ENCODE results near the gene OSCP1.

Gene OSCP1

GRCh38 chr1:36406440-36406839 lies 43.8 kb downstream of the OSCP1 start:
- in situ Hi-C loops (cut with HindIII; ENCODE audit: low pct_ligation_motif_present, low sequenced_read_pairs) = no loop called here
- H3K27me3 ChIP-seq (replicated peaks) = no peaks in the 10 kb centered on the region

DNA sequence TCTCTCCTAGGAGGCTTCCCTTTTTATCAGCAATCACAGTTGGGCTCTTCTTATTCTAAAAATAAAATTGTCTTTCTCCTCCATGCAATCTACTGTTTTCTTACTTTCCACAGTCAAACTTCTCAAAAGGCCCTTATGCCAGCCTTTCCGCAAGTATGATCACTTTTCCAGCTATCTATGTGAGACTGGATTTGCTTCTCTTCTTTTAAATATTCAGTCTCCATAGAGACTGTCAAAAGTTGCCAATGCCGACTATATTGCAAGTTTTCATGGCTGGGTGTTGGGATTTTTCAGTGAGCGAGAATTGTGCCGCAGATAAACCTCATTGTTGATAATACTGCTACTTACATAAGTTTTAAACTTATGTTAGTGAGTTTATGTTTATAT lies 47.8 kb downstream of the OSCP1 start:
- H3K36me3 ChIP-seq (replicated peaks) = no peaks in the 10 kb centered on the region
- no peak for TF ChIP-seq CTCF (IDR thresholded peaks at IDR 0.05; ENCODE audit: low read depth, low read length, missing control alignments)
- no peak overlapping the region for H3K27ac ChIP-seq
- no peak for DNase-seq
- in situ Hi-C loops (cut with HindIII; ENCODE audit: low pct_ligation_motif_present, low sequenced_read_pairs) = no loop called here
- H3K27me3 ChIP-seq (replicated peaks) = no peaks in the 10 kb centered on the region
- no peak overlapping the region for H3K4me3 ChIP-seq (ENCODE audit: low read depth, low read length)

More at GRCh38 chr1:36406440-36406839, 43.8 kb downstream of the OSCP1 start:
- H3K4me3 ChIP-seq (ENCODE audit: low read depth, low read length) = no peak overlapping the region
- no peaks in the 10 kb centered on the region for H3K36me3 ChIP-seq (replicated peaks)
- TF ChIP-seq CTCF (IDR thresholded peaks at IDR 0.05; ENCODE audit: low read depth, low read length, missing control alignments) = no peak
- no peak overlapping the region for H3K27ac ChIP-seq
- DNase-seq = no peak

DNA sequence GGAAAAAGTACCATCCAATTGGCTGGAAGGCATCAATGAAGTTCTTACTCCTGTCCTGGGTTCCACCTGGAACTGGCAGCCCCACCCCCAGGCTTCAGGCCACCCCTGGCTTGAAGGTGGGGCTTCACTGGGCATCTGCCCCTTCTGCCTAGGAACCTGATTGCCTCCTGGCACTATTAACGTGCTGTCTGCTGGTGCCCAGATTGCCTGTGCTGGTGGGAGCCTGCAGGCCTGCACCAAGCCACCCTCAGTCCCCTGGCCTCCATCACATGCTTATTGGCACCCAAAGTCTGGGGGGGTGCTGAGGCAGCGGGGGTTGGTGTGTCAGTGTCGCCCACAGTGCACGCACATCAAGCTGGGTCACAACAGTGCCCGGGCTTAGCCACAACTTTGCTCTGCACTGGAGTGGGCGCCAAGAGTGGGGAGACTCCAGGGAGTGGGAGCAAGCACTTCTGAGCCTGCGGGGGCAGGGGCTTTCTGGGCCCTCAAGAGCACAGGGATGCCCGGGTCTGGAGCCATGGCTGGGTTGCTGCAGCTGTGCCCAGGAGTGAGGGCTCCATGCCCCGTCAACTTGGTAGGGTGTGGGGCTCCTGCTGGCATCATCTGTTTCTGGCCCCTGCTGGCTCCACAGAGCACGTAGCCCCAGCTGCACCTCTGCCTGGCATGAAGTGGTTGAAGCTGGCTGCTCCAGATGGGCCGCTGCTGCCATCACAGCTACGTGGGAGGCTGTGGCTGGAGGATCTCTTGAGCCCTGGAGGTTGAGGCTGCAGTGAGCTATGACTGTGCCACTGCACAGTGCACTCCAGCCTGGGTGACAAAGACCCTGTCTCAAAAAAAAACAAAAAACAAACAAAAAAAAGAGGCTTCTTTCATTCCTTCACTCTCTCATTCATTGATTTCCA lies 48.4 kb downstream of the OSCP1 start:
- TF ChIP-seq CTCF (IDR thresholded peaks at IDR 0.05; ENCODE audit: low read depth, low read length, missing control alignments) = no peak
- no peaks in the 10 kb centered on the region for H3K27me3 ChIP-seq (replicated peaks)
- peak overlapping the region; percentile 29 for H3K4me3 ChIP-seq (ENCODE audit: low read depth, low read length)
- in situ Hi-C loops (cut with HindIII; ENCODE audit: low pct_ligation_motif_present, low sequenced_read_pairs) = no loop called here
- peak overlapping the region; percentile 47 for H3K27ac ChIP-seq
- no peak for DNase-seq
- no peaks in the 10 kb centered on the region for H3K36me3 ChIP-seq (replicated peaks)

DNA sequence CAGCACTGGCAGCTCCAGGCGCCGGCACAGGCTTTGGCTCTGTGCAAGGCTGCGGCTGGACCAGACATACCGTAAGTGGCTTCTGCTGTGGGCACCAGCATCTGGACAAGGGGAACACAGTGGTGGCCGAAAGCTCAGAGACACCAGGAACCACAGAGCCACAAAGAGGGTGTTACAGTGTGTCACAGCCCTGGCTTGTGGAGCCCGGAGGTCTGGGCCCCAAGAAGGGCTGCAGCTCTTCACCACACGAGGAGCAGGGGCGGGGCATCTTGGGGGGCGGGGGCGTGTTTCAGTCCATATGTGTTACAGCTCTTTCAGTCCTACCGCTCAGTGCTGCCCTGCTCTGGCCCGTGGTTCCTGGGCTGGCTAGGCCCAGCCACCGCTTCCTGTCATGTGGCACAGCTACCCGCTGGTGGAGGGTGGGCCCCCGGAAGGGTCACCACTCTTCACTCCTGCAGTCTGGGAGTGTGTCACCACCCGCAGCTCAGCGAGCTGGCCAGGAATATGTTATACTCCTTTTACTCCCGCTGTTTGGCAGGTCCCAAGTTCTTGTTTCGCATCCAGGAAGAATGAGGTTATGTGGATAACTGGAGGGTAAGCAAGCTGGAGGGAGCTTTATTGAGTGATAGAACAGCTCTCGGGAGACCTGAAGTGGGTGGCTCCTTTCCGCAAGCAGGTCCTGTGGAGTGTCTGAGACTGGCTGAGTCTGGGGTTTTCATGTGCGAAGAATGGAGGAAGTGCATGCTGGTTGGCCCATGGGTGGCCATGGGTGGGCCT lies 49.2 kb downstream of the OSCP1 start:
- TF ChIP-seq CTCF (IDR thresholded peaks at IDR 0.05; ENCODE audit: low read depth, low read length, missing control alignments) = no peak
- in situ Hi-C loops (cut with HindIII; ENCODE audit: low pct_ligation_motif_present, low sequenced_read_pairs) = no loop called here

DNA sequence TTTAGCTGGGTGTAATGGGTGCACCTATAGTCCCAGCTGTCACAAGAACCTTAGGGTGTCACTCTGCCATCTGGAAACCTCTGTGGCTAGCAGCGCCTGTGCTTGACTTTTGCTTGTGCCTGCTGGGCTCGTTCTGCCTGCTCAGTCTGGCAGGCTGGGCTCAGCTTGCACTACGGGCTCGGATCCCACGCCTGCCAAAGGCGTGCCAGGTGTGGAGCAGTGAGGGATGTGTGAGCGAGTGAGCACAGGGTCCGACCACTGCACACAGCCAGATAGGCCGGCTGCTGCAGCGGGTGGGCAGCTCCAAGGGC lies 49.8 kb downstream of the OSCP1 start:
- Histone ChIP-seq H3K4me3 (ENCODE audit: low read depth, low read length) (no peak overlapping the region), H3K27me3 (replicated peaks) (no peaks in the 10 kb centered on the region), H3K27ac (no peak overlapping the region), H3K36me3 (replicated peaks) (no peaks in the 10 kb centered on the region)
- in situ Hi-C loops (cut with HindIII; ENCODE audit: low pct_ligation_motif_present, low sequenced_read_pairs) = no loop called here
- no peak for DNase-seq
- TF ChIP-seq CTCF (IDR thresholded peaks at IDR 0.05; ENCODE audit: low read depth, low read length, missing control alignments) = no peak

More for the DNA sequence above, 49.2 kb downstream of the OSCP1 start:
- Histone ChIP-seq H3K36me3 (replicated peaks) (no peaks in the 10 kb centered on the region), H3K4me3 (ENCODE audit: low read depth, low read length) (peak overlapping the region; percentile 29), H3K27ac (peak overlapping the region; percentile 47), H3K27me3 (replicated peaks) (no peaks in the 10 kb centered on the region)
- peak; percentile 68 for DNase-seq

Data from brain microvascular endothelial cell (primary cell).